ENCODE measurements around the gene TRMO.
A peak's percentile ranks its signal among the peaks of the same experiment; 100 is the strongest.

TRMO gene

DNA sequence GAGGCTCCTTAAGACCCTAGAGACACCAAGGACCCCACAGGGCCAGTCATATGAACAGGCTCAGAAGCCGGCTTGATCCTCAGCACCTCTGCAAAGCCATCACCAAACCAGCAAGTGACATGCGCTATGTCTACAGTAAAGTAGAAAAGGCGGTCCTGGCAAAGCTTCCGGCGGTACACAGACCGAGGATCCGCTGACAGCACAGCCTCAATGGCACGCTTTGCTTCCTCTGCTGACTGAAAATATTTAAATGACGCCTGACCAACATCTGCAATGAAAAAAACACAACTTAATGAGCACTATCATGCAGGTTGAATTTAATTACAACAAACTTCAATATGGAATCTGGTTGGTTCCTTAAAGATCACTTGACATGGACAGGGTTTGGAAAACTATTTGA lies 17.6 kb downstream of the TRMO start:
- Histone ChIP-seq H3K9me3 (ENCODE audit: control insufficient read depth, insufficient read depth, low read length) (no peaks in the 10 kb centered on the region), H4K20me1 (ENCODE audit: control insufficient read depth, insufficient read depth, low read depth, low read length) (peaks cover 3% of the 10 kb centered on the region; the same call in 1 of the 2 replicates), H3K36me3 (ENCODE audit: control insufficient read depth, low read length) (peaks cover 39% of the 10 kb centered on the region), H3K4me2 (ENCODE audit: low read length) (no peak overlapping the region), H3K79me2 (ENCODE audit: control insufficient read depth, low read length) (peaks cover 17% of the 10 kb centered on the region; the same call in 1 of the 2 replicates), H3K4me1 (ENCODE audit: control insufficient read depth, low read length) (no peaks in the 10 kb centered on the region), H3K27me3 (ENCODE audit: control insufficient read depth, low read length) (no peaks in the 10 kb centered on the region), H3K9me2 (replicated peaks; ENCODE audit: control insufficient read depth, low read length) (no peaks in the 10 kb centered on the region), H3K27ac (ENCODE audit: low read depth, low read length) (no peak overlapping the region), H3F3A (ENCODE audit: control insufficient read depth, insufficient read depth) (0 out of 2 replicates have a peak, but pooled peaks cover 3% of the 10 kb centered on the region), H3K4me3 (ENCODE audit: low read length) (no peak overlapping the region)
- TF ChIP-seq, protein P1, sequence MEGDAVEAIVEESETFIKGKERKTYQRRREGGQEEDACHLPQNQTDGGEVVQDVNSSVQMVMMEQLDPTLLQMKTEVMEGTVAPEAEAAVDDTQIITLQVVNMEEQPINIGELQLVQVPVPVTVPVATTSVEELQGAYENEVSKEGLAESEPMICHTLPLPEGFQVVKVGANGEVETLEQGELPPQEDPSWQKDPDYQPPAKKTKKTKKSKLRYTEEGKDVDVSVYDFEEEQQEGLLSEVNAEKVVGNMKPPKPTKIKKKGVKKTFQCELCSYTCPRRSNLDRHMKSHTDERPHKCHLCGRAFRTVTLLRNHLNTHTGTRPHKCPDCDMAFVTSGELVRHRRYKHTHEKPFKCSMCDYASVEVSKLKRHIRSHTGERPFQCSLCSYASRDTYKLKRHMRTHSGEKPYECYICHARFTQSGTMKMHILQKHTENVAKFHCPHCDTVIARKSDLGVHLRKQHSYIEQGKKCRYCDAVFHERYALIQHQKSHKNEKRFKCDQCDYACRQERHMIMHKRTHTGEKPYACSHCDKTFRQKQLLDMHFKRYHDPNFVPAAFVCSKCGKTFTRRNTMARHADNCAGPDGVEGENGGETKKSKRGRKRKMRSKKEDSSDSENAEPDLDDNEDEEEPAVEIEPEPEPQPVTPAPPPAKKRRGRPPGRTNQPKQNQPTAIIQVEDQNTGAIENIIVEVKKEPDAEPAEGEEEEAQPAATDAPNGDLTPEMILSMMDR (IDR thresholded peaks at IDR 0.05; ENCODE audit: low read depth, low read length, poor library complexity, severe bottlenecking) = no peak
- TF ChIP-seq EZH2phosphoT487 (IDR thresholded peaks at IDR 0.05; ENCODE audit: borderline replicate concordance, low read length) = no peak

DNA sequence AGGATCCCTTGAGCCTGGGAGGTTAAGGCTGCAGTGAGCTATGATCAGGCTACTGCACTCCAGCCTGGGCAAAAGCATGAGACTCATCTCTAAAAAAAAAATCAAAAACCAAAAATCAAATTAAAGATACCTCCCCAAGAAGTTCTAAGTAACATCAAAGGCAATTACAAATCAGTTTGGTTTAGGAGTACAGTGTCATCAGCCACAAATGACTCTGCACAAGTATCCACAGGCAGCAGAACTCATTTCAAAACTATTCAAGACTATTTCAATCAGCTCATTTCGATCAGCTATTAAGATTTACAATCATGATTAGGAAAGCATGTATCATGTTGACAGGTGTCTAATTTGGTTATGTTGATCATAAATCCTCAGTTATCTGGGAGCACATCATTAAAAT lies 19.1 kb downstream of the TRMO start:
- Histone ChIP-seq H3K9me3 (ENCODE audit: control insufficient read depth, insufficient read depth, low read length) (no peaks in the 10 kb centered on the region), H3K36me3 (ENCODE audit: control insufficient read depth, low read length) (peaks cover 29% of the 10 kb centered on the region), H4K20me1 (ENCODE audit: control insufficient read depth, insufficient read depth, low read depth, low read length) (peaks cover 3% of the 10 kb centered on the region; the same call in 1 of the 2 replicates), H3K4me1 (ENCODE audit: control insufficient read depth, low read length) (no peaks in the 10 kb centered on the region), H3F3A (ENCODE audit: control insufficient read depth, insufficient read depth) (0 out of 2 replicates have a peak, but pooled peaks cover 3% of the 10 kb centered on the region), H3K4me2 (ENCODE audit: low read length) (no peak overlapping the region), H3K9me2 (replicated peaks; ENCODE audit: control insufficient read depth, low read length) (no peaks in the 10 kb centered on the region), H3K79me2 (ENCODE audit: control insufficient read depth, low read length) (peaks cover 17% of the 10 kb centered on the region; the same call in 1 of the 2 replicates), H3K4me3 (ENCODE audit: low read length) (no peak overlapping the region), H3K27ac (ENCODE audit: low read depth, low read length) (no peak overlapping the region), H3K27me3 (ENCODE audit: control insufficient read depth, low read length) (no peaks in the 10 kb centered on the region)
- no peak for TF ChIP-seq EZH2phosphoT487 (IDR thresholded peaks at IDR 0.05; ENCODE audit: borderline replicate concordance, low read length)
- TF ChIP-seq, protein P1 (IDR thresholded peaks at IDR 0.05; ENCODE audit: low read depth, low read length, poor library complexity, severe bottlenecking) = no peak

DNA sequence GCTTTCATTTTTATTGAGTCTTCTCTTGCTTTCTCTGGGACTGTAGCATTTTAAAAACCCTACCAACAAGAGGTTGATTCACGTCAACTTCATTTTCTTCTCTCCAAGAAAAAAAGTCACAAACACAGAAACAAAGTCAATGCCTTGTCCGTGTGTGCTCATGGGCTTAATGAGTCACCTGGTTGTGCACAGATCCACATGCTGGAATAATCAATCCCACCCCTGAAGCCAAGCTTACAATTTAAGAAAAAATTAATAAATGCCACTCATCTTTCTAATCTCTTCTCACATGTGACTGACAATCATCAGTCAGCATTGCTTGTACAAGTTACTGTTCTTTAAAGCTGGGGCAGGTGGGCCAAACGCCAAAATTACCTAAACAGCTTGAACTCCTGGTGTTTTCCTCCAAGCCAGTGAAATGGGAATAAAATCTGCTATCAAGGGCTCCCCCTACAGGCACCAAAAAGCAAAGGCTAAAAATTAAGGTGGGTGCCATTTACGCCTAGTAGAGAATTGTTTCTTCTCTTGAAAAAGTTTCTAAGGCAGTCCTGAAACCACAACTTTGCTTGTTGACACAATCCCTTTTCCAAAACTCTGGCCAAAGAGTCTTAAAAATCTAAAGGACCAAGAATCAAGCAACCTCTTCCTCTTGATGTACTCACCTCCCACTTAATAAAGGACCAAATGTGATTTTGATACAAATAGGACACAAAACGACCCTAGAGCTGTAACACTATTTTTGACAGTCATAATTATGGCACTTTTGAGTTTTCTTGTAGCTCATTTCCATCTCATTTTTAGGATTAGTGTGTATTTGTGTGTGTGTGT lies 21.3 kb downstream of the TRMO start:
- no peak for TF ChIP-seq EZH2phosphoT487 (IDR thresholded peaks at IDR 0.05; ENCODE audit: borderline replicate concordance, low read length)
- TF ChIP-seq, protein P1 (IDR thresholded peaks at IDR 0.05; ENCODE audit: low read depth, low read length, poor library complexity, severe bottlenecking) = peak; percentile 87
- H3K9me3 ChIP-seq (ENCODE audit: control insufficient read depth, insufficient read depth, low read length) = no peaks in the 10 kb centered on the region
- H3K9me2 ChIP-seq (replicated peaks; ENCODE audit: control insufficient read depth, low read length) = no peaks in the 10 kb centered on the region
- H3K4me2 ChIP-seq (ENCODE audit: low read length) = no peak overlapping the region
- no peaks in the 10 kb centered on the region for H3K27me3 ChIP-seq (ENCODE audit: control insufficient read depth, low read length)
- no peak overlapping the region for H3K4me3 ChIP-seq (ENCODE audit: low read length)
- H3K27ac ChIP-seq (ENCODE audit: low read depth, low read length) = no peak overlapping the region
- H4K20me1 ChIP-seq (ENCODE audit: control insufficient read depth, insufficient read depth, low read depth, low read length) = no peaks in the 10 kb centered on the region
- no peaks in the 10 kb centered on the region for H3K4me1 ChIP-seq (ENCODE audit: control insufficient read depth, low read length)
- peaks cover 19% of the 10 kb centered on the region for H3K36me3 ChIP-seq (ENCODE audit: control insufficient read depth, low read length)
- 0 out of 2 replicates have a peak, but pooled peaks cover 3% of the 10 kb centered on the region for H3F3A ChIP-seq (ENCODE audit: control insufficient read depth, insufficient read depth)
- H3K79me2 ChIP-seq (ENCODE audit: control insufficient read depth, low read length) = peaks cover 5% of the 10 kb centered on the region; the same call in 1 of the 2 replicates

All from DOHH2 (cell line).